Natural killer cell (primary cell): ENCODE results near the gene EPHX1. TPM values are rescaled to one million over a fixed set of nuclear protein-coding genes. Genes with fewer than 3 reads are reported as not detected.

Experiments
- ATAC-seq, 3 donors: fragments of 150-1000 bp in 2 of 3; fragments of 200-7000 bp in 1 of 3; cut with Tn5 transposase; 1 replicate in 1 of 3; 2 replicates in 2 of 3; pipeline ENCODE4 v1.10.0; 2021; ENCODE audit warnings: mild to moderate bottlenecking in 2 of 3, moderate library complexity in 2 of 3
- DNase-seq, 2 donors: peaks; one replicate each; pipeline versions ENCODE4 v3.0.0 to v3.0.0-alpha.2; 2013 to 2021; ENCODE audit warnings: mixed read lengths in 1 of 2
- H3K27ac ChIP-seq: one replicate; pipeline ENCODE4 v1.5.1; 2013; ENCODE audit warnings: mild to moderate bottlenecking, low read length
- H3K27me3 ChIP-seq: one replicate; pipeline ENCODE4 v1.6.1; 2013; ENCODE audit warnings: low read length; ENCODE audit not compliant: control insufficient read depth, insufficient read depth
- H3K36me3 ChIP-seq: one replicate; pipeline ENCODE4 v1.6.1; 2013; ENCODE audit warnings: low read length; ENCODE audit not compliant: control insufficient read depth, insufficient read depth
- H3K4me1 ChIP-seq: one replicate; pipeline ENCODE4 v1.6.1; 2013; ENCODE audit warnings: low read length; ENCODE audit not compliant: control insufficient read depth, insufficient read depth
- H3K4me3 ChIP-seq: one replicate; pipeline ENCODE4 v1.5.1; 2013; ENCODE audit warnings: low read length
- H3K9me3 ChIP-seq: one replicate; pipeline ENCODE4 v1.6.1; 2013; ENCODE audit warnings: low read length; ENCODE audit not compliant: control insufficient read depth, insufficient read depth
- H3K27ac Mint-ChIP-seq, 2 donors: one replicate each; pipeline ENCODE4 v1.8.0; 2022; ENCODE audit warnings: mild to moderate bottlenecking in 2 of 2, mixed read lengths in 2 of 2, moderate library complexity in 1 of 2
- H3K27me3 Mint-ChIP-seq, 2 donors: one replicate each; pipeline ENCODE4 v1.8.0; 2022; ENCODE audit warnings: low read depth in 2 of 2, mixed read lengths in 2 of 2
- H3K36me3 Mint-ChIP-seq: one replicate; pipeline ENCODE4 v1.8.0; 2022; ENCODE audit warnings: mixed read lengths
- H3K4me1 Mint-ChIP-seq, 2 donors: one replicate each; pipeline ENCODE4 v1.8.0; 2022; ENCODE audit warnings: mixed read lengths in 2 of 2
- H3K4me3 Mint-ChIP-seq: one replicate; pipeline ENCODE4 v1.8.0; 2022; ENCODE audit warnings: mild to moderate bottlenecking, moderate library complexity, mixed read lengths
- H3K9me3 Mint-ChIP-seq, 2 donors: one replicate each; pipeline ENCODE4 v1.8.0; 2022; ENCODE audit warnings: mixed read lengths in 2 of 2
- CTCF ChIP-seq: fragments of 200-600 bp; IDR thresholded peaks from one replicate; pipeline ENCODE4 v1.8.0; 2022; ENCODE audit warnings: antibody characterized with exemption
- WGBS: methylation state at CpG from one replicate; pipeline ENCODE4 v1.1.7; 2013; ENCODE audit warnings: missing lambda C conversion rate; ENCODE audit not compliant: insufficient coverage; 5-methylcytosine and 5-hydroxymethylcytosine counted together
- intact Hi-C: fragments of 100-400 bp; cut with micrococcal nuclease; formaldehyde crosslinking; loops from one replicate; pipeline ENCODE4 v1.14.2; 2022
- total RNA-seq, 4 donors: library from RNA; stranded (reverse); fragments of 120-200 nt in 1 of 4; gene quantifications; one replicate each; pipeline versions ENCODE4 v1.2.3 to v1.2.4, GENCODE V29; 2013 to 2022

The EPHX1 gene
- total RNA-seq, 3 donors from 2014 or later (not counting 1 experiment from before 2014, with no cell fraction given) = 1.1 to 2.3 (median 1.5) TPM

GRCh38 chr1:225766967-225767633 is 42.8 kb upstream of the EPHX1 start:
- DNase-seq = no peak
- H3K9me3 ChIP-seq = no peaks in the 10 kb centered on the region
- no peaks in the 10 kb centered on the region for H3K36me3 ChIP-seq
- Mint-ChIP-seq H3K36me3 (no peaks in the 10 kb centered on the region), H3K27ac (no peak overlapping the region), H3K9me3 (no peaks in the 10 kb centered on the region), H3K4me3 (no peak overlapping the region), H3K4me1 (no peaks in the 10 kb centered on the region), H3K27me3 (no peaks in the 10 kb centered on the region)
- H3K4me3 ChIP-seq = no peak overlapping the region
- no peak for ATAC-seq
- 89% methylated on average over 8 of the region's 8 CpGs for WGBS
- intact Hi-C loops = no loop called here
- H3K27ac ChIP-seq = no peak overlapping the region
- TF ChIP-seq CTCF = no peak
- H3K27me3 ChIP-seq = no peaks in the 10 kb centered on the region
- H3K4me1 ChIP-seq = no peaks in the 10 kb centered on the region

GRCh38 chr1:225767634-225768540 is 42.0 kb upstream of the EPHX1 start:
- no peak for TF ChIP-seq CTCF
- no peak overlapping the region for H3K27ac ChIP-seq
- H3K36me3 Mint-ChIP-seq = no peaks in the 10 kb centered on the region
- no peak overlapping the region for H3K4me3 ChIP-seq
- no peak overlapping the region for H3K27ac Mint-ChIP-seq
- no peaks in the 10 kb centered on the region for H3K27me3 ChIP-seq
- H3K9me3 Mint-ChIP-seq = no peaks in the 10 kb centered on the region
- 84% methylated on average over 15 of the region's 17 CpGs for WGBS
- DNase-seq (no peak), ATAC-seq (no peak)
- intact Hi-C loops = no loop called here
- no peaks in the 10 kb centered on the region for H3K4me1 ChIP-seq
- no peaks in the 10 kb centered on the region for H3K27me3 Mint-ChIP-seq
- no peaks in the 10 kb centered on the region for H3K36me3 ChIP-seq
- no peaks in the 10 kb centered on the region for H3K9me3 ChIP-seq
- H3K4me3 Mint-ChIP-seq = no peak overlapping the region
- H3K4me1 Mint-ChIP-seq = no peaks in the 10 kb centered on the region

- Histone ChIP-seq H3K36me3 (no peaks in the 10 kb centered on the region), H3K27me3 (no peaks in the 10 kb centered on the region), H3K27ac (no peak overlapping the region), H3K4me3 (no peak overlapping the region), H3K9me3 (no peaks in the 10 kb centered on the region), H3K4me1 (no peaks in the 10 kb centered on the region)
- Mint-ChIP-seq H3K36me3 (no peaks in the 10 kb centered on the region), H3K9me3 (no peaks in the 10 kb centered on the region), H3K4me3 (no peak overlapping the region), H3K4me1 (no peaks in the 10 kb centered on the region), H3K27ac (no peak overlapping the region), H3K27me3 (no peaks in the 10 kb centered on the region)
- no peak for TF ChIP-seq CTCF
- WGBS = 86% methylated on average over 9 of the region's 9 CpGs
- intact Hi-C loops = no loop called here
- DNase-seq = no peak
- no peak for ATAC-seq
Observed at GRCh38 chr1:225768662-225769426, 41.1 kb upstream of the EPHX1 start.
